ENCODE measurements around the gene PIP4P1. TPM values are rescaled to one million over a fixed set of nuclear protein-coding genes. Genes with fewer than 3 reads are reported as not detected.

The PIP4P1 gene
- total and polyA plus RNA-seq, 9 of the 15 experiments (the other 6 are each of a cell fraction or from before 2014, with no cell fraction given) = 5.3 to 20.9 (median 10.7) TPM

- TF ChIP-seq TRIM25 (IDR thresholded peaks at IDR 0.05; ENCODE audit: borderline replicate concordance) (no peak), MTA3 (IDR thresholded peaks at IDR 0.05; ENCODE audit: borderline replicate concordance) (peak; percentile 79), NR2F6 (CRISPR knock-in tag; IDR thresholded peaks at IDR 0.05) (no peak), ZNF586 (CRISPR knock-in tag; conservative IDR thresholded peaks at IDR 0.05) (no peak), TRIM28 (IDR thresholded peaks at IDR 0.05) (no peak), ZBTB7A (IDR thresholded peaks at IDR 0.05; ENCODE audit: borderline replicate concordance, control insufficient read depth, low read depth, low read length) (peak; percentile 35; the same call in 1 of the 2 replicates), SMAD2 (IDR thresholded peaks at IDR 0.05; ENCODE audit: low read depth, low read length) (no peak), DNMT1 (IDR thresholded peaks at IDR 0.05) (no peak), NONO (IDR thresholded peaks at IDR 0.05; ENCODE audit: low read depth in 2 of 2, low read length in 1 of 2) (no peak), RBBP5 (IDR thresholded peaks at IDR 0.05; ENCODE audit: borderline replicate concordance, insufficient read depth, low read length, poor library complexity, severe bottlenecking) (peak; percentile 54), ID3 (CRISPR knock-in tag; IDR thresholded peaks at IDR 0.05) (no peak), ID3 (tag; IDR thresholded peaks at IDR 0.05) (peak; percentile 54; the same call in 1 of the 2 replicates), CBFA2T2 (conservative IDR thresholded peaks at IDR 0.05) (peak; percentile 95), NCOA2 (IDR thresholded peaks at IDR 0.05; ENCODE audit: partially characterized antibody in 2 of 2) (no peak), ILK (tag; IDR thresholded peaks at IDR 0.05; ENCODE audit: borderline replicate concordance, low read depth) (no peak), MEF2D (tag; conservative IDR thresholded peaks at IDR 0.05; ENCODE audit: low read depth) (no peak), COPS2 (conservative IDR thresholded peaks at IDR 0.05) (no peak), TAF7 (tag; IDR thresholded peaks at IDR 0.05) (no peak), MYC (IDR thresholded peaks at IDR 0.05; ENCODE audit: low read depth, low read length) (peak; percentile 79), MYC (CRISPR knock-in tag; IDR thresholded peaks at IDR 0.05; ENCODE audit: borderline replicate concordance, low read depth) (no peak), PRPF4 (IDR thresholded peaks at IDR 0.05; ENCODE audit: insufficient read depth, low read depth, low read length, poor library complexity, severe bottlenecking) (no peak), ETV6 (IDR thresholded peaks at IDR 0.05; ENCODE audit: borderline replicate concordance in 1 of 2, low read depth in 2 of 2, low read length in 1 of 2) (no peak), ETV6 (CRISPR knock-in tag; IDR thresholded peaks at IDR 0.05; ENCODE audit: borderline replicate concordance) (no peak), ZBTB5 (IDR thresholded peaks at IDR 0.05) (peak; percentile 80; the same call in 1 of the 2 replicates), ZNF785 (CRISPR knock-in tag; IDR thresholded peaks at IDR 0.05) (no peak)
These were observed at the start of gene PIP4P1 (continued) for GRCh38 chr14:20461225-20462141.
